ENCODE results near the gene HCRTR1.

Gene HCRTR1

DNA sequence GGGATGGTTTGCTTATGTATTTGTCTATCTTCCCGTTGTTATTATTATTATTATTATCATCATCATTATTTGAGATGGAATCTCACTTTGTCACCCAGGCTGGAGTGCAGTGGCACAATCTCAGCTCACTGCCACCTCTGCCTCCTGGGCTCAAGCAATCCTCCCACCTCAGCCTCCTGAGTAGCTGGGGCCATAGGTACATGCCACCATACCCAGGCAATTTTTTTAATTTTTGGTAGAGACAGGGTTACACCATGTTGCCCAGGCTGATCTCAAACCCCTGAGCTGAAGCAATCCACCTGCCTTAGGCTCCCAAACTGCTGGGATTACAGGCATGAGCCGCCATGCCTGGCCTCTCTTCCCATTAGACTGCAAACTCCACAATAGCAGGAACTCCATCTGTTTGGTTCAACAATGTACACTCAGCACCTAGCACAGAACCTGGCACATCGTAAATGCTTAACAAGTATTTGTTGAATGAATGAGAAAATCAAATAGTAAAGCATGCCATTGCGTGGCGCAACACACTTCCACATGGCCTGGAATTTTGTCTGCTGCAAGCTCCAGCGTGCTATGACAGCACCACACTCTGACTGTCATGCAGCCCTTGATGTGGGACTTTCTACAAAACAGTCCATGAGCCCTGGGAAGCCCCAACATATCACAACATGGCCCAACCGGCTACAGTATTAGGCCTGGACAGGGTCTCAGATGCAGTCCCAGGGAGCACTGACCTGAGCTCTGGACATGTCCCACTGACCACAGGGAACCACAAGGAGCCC is 45.0 kb upstream of the HCRTR1 start:
- Histone ChIP-seq H3K9me3 (replicated peaks in 1 of 11) (no peaks in the 10 kb centered on the region), H3K4me1 (peaks cover 56 to 81% (median 73%) of the 10 kb centered on the region in 10 experiments), H3K9ac (no peak overlapping the region), H3K27me3 (peaks cover 0 to 14% (median 0%) of the 10 kb centered on the region in 11 experiments; a peak in 3 of 22 replicates), H3K4me3 (no peak overlapping the region), H3K36me3 (no peaks in the 10 kb centered on the region), H3K27ac (0 out of 22 replicates have a peak overlapping the region, but pooled peaks of 3 of the 11 experiments have one; percentile 10 to 15 (median 15)), H4K20me1 (peaks cover 0 to 20% (median 0%) of the 10 kb centered on the region in 11 experiments; a peak in 1 of 22 replicates), H3K4me2 (peak overlapping the region in 7 of 11 experiments; percentile 2 to 98 (median 60); a peak in 10 of 22 replicates)
- TF ChIP-seq Cebpa-rat (IDR thresholded peaks at IDR 0.05), result no peak

- TF ChIP-seq Cebpa-rat (IDR thresholded peaks at IDR 0.05), result no peak
Observed at GRCh38 chr1:31573261-31573660, 44.2 kb upstream of the HCRTR1 start.

DNA sequence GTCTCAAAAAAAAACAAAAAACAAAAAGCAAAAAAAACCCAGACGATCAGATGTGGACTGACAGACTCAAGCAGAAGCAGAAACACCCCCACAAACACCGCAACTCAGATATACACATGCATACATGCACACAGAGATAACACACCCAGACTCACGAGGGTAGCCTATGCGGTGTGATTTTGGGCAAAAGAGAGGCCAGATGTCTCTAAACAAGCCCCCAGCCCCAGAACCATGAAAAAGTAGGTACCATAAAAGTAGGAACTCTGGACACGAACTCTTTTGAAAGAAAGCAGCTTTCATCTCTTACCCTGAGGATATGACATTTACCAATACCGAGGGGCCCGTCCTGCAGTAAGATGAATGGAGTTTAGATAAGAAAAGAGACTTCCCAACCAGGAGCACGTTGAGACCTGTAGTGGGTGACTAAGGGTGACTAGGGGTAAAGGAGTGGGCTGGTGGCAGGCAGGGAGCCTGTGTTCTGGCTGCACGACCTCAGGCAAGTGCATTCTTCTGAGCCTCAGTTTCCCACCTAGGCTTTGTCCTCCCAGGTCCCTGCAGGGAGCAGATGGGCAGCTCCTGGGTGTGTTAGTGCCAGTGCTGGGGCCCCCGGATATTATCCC is 42.6 kb upstream of the HCRTR1 start:
- H3K4me3 ChIP-seq, result no peak overlapping the region
- H3K9me3 ChIP-seq (replicated peaks in 1 of 11), result no peaks in the 10 kb centered on the region
- H4K20me1 ChIP-seq, result peaks cover 0 to 20% (median 0%) of the 10 kb centered on the region in 11 experiments; a peak in 1 of 22 replicates
- H3K9ac ChIP-seq, result no peak overlapping the region
- peaks cover 0 to 14% (median 0%) of the 10 kb centered on the region in 11 experiments; a peak in 3 of 22 replicates for H3K27me3 ChIP-seq
- no peak for TF ChIP-seq Cebpa-rat (IDR thresholded peaks at IDR 0.05)
- no peak overlapping the region; a peak in 1 of 22 replicates for H3K27ac ChIP-seq
- H3K4me1 ChIP-seq, result peaks cover 59 to 91% (median 85%) of the 10 kb centered on the region in 10 experiments
- peak overlapping the region; percentile 65 to 99 (median 97); a peak in 18 of 22 replicates for H3K4me2 ChIP-seq
- no peaks in the 10 kb centered on the region for H3K36me3 ChIP-seq

More at GRCh38 chr1:31573261-31573660, 44.2 kb upstream of the HCRTR1 start:
- Histone ChIP-seq H3K9me3 (replicated peaks in 1 of 11) (no peaks in the 10 kb centered on the region), H3K4me3 (no peak overlapping the region), H3K27me3 (peaks cover 0 to 14% (median 0%) of the 10 kb centered on the region in 11 experiments; a peak in 3 of 22 replicates), H3K36me3 (no peaks in the 10 kb centered on the region), H3K27ac (peak overlapping the region in 3 of 11 experiments; percentile 10 to 15 (median 15); a peak in 1 of 22 replicates), H3K9ac (no peak overlapping the region), H3K4me1 (peaks cover 59 to 88% (median 79%) of the 10 kb centered on the region in 10 experiments), H3K4me2 (peak overlapping the region in 8 of 11 experiments; percentile 2 to 98 (median 54); a peak in 13 of 22 replicates), H4K20me1 (peaks cover 0 to 20% (median 0%) of the 10 kb centered on the region in 11 experiments; a peak in 1 of 22 replicates)

DNA sequence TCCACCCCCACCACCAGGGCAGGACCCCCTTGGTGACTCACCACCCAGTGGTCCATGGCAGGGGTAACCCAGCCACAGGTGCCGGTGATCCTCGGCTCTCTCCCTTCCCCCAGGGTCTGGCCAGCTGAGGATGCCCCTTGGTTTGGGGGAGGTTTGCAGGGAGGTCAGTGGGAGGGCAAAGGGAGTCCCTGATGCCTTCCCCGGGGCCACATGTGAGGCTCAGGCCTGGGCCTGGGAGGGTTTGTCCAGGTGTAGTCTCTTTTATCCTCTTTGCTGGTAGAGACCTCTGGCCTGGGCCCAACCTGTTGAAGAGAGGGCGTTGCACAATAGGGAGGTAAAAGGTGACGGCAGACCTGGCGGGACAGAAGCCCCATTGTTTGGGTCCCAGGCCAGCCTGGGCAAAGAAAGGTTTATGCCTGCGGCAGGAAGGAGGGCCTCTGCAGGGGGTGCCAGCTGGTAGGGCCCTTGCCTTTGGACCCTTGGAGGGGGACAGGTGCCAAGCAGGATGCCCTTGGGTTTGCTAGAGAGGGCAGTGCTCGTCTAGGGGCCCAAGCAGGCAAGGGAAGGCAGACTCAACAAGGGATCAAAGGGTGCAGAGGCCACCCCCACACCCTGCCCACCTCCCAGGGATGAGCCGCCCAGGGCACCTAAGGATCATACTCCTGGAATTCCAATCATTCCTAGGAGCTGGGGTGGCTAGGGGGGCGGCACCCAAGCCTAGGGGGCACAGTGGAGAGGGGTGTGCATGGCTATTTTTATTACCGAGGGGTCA is 41.9 kb upstream of the HCRTR1 start:
- H3K4me3 ChIP-seq, result peak overlapping the region in 2 of 10 experiments; percentile 44 to 54; a peak in 3 of 20 replicates
- H3K4me1 ChIP-seq, result peaks cover 59 to 91% (median 86%) of the 10 kb centered on the region in 10 experiments
- 0 out of 22 replicates have a peak, but pooled peaks of 1 of the 11 experiments have one; percentile 21 for TF ChIP-seq Cebpa-rat (IDR thresholded peaks at IDR 0.05)
- 0 out of 22 replicates have a peak overlapping the region, but pooled peaks of 1 of the 11 experiments have one; percentile 57 for H3K27ac ChIP-seq
- no peaks in the 10 kb centered on the region for H3K9me3 ChIP-seq (replicated peaks in 1 of 11)
- peak overlapping the region; percentile 87 to 99 (median 97) for H3K4me2 ChIP-seq
- 0 out of 22 replicates have a peak overlapping the region, but pooled peaks of 2 of the 11 experiments have one; percentile 1 to 39 for H3K9ac ChIP-seq
- H3K27me3 ChIP-seq, result peaks cover 0 to 14% (median 0%) of the 10 kb centered on the region in 11 experiments; a peak in 3 of 22 replicates
- H4K20me1 ChIP-seq, result peaks cover 0 to 20% (median 0%) of the 10 kb centered on the region in 11 experiments; a peak in 1 of 22 replicates
- H3K36me3 ChIP-seq, result no peaks in the 10 kb centered on the region

GRCh38 chr1:31576201-31576669 is 41.3 kb upstream of the HCRTR1 start, which contains the start of gene TINAGL1:
TSS of gene TINAGL1 (plus strand) at chr1:31576515. CDS start at chr1:31577149, 634 bp downstream.
- H3K4me2 ChIP-seq, result peak within 1 kb of the TSS; percentile 87 to 99 (median 97)
- no peaks in the 10 kb centered on the region for H3K9me3 ChIP-seq (replicated peaks in 1 of 11)
- peak within 1 kb of the TSS in 6 of 11 experiments; percentile 3 to 57 (median 32); a peak in 12 of 22 replicates for H3K27ac ChIP-seq
- H4K20me1 ChIP-seq, result peaks cover 0 to 20% (median 0%) of the 10 kb centered on the region in 11 experiments; a peak in 1 of 22 replicates
- H3K36me3 ChIP-seq, result no peaks in the 10 kb centered on the region
- H3K27me3 ChIP-seq, result peaks cover 0 to 14% (median 0%) of the 10 kb centered on the region in 11 experiments; a peak in 3 of 22 replicates
- H3K4me3 ChIP-seq, result peak within 1 kb of the TSS; percentile 12 to 61 (median 44); a peak in 19 of 20 replicates
- peak within 1 kb of the TSS; percentile 1 to 72 (median 44); a peak in 16 of 22 replicates for H3K9ac ChIP-seq
- H3K4me1 ChIP-seq, result peaks cover 55 to 86% (median 83%) of the 10 kb centered on the region in 10 experiments
- no peak for TF ChIP-seq Cebpa-rat (IDR thresholded peaks at IDR 0.05)

DNA sequence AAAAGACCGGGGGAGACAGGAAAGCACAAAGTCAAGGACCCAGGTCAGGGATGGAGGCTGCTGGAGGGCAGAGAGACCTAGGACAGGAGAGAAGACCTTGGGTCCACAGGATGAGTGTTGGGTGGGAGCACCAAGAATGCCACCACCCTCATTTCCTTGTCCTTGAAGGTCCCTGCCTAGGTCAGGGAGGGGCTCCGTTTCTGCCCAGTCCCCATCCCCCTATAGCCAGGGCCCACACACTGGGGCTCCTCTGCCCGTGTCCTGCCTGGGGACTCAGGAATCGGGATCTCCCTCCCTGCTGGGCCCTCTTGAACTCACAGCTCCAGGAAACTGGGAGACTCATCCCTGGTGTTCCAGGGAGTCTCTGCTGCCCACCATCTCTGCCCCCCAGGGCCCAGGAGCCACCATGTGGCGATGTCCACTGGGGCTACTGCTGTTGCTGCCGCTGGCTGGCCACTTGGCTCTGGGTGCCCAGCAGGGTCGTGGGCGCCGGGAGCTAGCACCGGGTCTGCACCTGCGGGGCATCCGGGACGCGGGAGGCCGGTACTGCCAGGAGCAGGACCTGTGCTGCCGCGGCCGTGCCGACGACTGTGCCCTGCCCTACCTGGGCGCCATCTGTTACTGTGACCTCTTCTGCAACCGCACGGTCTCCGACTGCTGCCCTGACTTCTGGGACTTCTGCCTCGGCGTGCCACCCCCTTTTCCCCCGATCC is 40.6 kb upstream of the HCRTR1 start:
- Histone ChIP-seq H3K27me3 (peaks cover 0 to 14% (median 0%) of the 10 kb centered on the region in 11 experiments; a peak in 3 of 22 replicates), H3K4me1 (peaks cover 48 to 84% (median 77%) of the 10 kb centered on the region in 10 experiments), H3K9me3 (replicated peaks in 1 of 11) (no peaks in the 10 kb centered on the region), H3K9ac (peak overlapping the region; percentile 1 to 72 (median 44); a peak in 16 of 22 replicates), H4K20me1 (peaks cover 0 to 20% (median 0%) of the 10 kb centered on the region in 11 experiments; a peak in 1 of 22 replicates), H3K27ac (peak overlapping the region in 6 of 11 experiments; percentile 3 to 57 (median 32); a peak in 12 of 22 replicates), H3K36me3 (no peaks in the 10 kb centered on the region), H3K4me3 (peak overlapping the region; percentile 12 to 61 (median 44); a peak in 19 of 20 replicates), H3K4me2 (peak overlapping the region; percentile 87 to 99 (median 97))
- TF ChIP-seq Cebpa-rat (IDR thresholded peaks at IDR 0.05), result no peak

DNA sequence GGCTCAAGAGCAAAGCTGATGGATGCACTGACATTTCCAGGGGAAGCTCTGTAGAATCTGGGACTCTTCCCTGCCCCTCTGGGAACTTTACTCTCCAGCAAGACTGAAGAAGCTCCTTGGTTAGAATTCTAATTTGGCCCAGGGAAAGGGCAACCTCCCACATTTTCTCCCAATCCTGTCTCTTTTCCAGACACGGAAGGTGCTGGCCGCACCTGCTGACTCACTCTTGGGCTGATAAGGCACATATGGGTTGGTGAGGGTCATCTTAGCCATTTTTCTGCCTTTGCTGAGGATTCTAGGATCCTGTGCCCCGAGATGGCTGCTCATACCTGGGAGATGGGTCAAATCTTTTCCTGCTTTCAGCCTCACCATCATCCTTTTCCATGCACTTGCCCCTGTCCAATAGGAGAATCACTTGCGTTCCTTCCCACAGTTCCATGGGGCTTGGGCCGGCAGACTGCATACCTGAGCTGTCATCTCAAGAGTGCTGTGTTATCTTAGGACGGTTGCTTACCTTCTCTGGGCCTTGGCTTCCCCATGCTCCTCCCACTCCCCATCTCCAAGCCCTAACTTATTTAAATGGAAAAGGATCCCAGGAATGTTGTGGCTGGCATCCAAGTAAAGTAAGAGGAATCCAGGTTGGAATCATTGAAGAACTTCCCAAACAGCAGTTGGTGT is 39.8 kb upstream of the HCRTR1 start:
- peak overlapping the region in 5 of 11 experiments; percentile 14 to 72 (median 65); a peak in 4 of 22 replicates for H3K9ac ChIP-seq
- H3K4me3 ChIP-seq, result peak overlapping the region in 3 of 10 experiments; percentile 40 to 61 (median 55); a peak in 4 of 20 replicates
- H3K4me1 ChIP-seq, result peaks cover 48 to 89% (median 79%) of the 10 kb centered on the region in 10 experiments
- TF ChIP-seq Cebpa-rat (IDR thresholded peaks at IDR 0.05), result no peak
- no peak overlapping the region for H3K27ac ChIP-seq
- peaks cover 0 to 14% (median 0%) of the 10 kb centered on the region in 11 experiments; a peak in 3 of 22 replicates for H3K27me3 ChIP-seq
- H3K4me2 ChIP-seq, result peak overlapping the region; percentile 87 to 99 (median 97)
- H3K9me3 ChIP-seq (replicated peaks in 1 of 11), result no peaks in the 10 kb centered on the region
- no peaks in the 10 kb centered on the region for H3K36me3 ChIP-seq
- H4K20me1 ChIP-seq, result peaks cover 0 to 20% (median 0%) of the 10 kb centered on the region in 11 experiments; a peak in 1 of 22 replicates
